Fibroblast of skin of left quadriceps (primary cell): ENCODE data around the gene MAB21L3.

Experiments used
- DNase-seq, 2 experiments: peaks; one replicate each; pipeline ENCODE4 v3.0.0-alpha.2; 2013; ENCODE audit warnings: low read depth in 2 of 2

The MAB21L3 gene

GRCh38 chr1:116110567-116111523, at the start of gene MAB21L3:
MAB21L3 (plus strand) TSS chr1:116111399; CDS start chr1:116112616, 1,217 bp downstream.
- DNase-seq, result no peak

GRCh38 chr1:116062201-116062600, 49.0 kb upstream of the MAB21L3 start:
- DNase-seq, result no peak

- DNase-seq, result peak; percentile 37 to 42
Measured at GRCh38 chr1:116064616-116065015, 46.6 kb upstream of the MAB21L3 start.

- peak; percentile 86 to 88 for DNase-seq
Measured at GRCh38 chr1:116066868-116067565, 44.2 kb upstream of the MAB21L3 start.

GRCh38 chr1:116067566-116067890, 43.7 kb upstream of the MAB21L3 start:
- DNase-seq, result peak; percentile 89 to 91

- DNase-seq, result no peak
Measured at GRCh38 chr1:116075575-116075974, 35.6 kb upstream of the MAB21L3 start.

- DNase-seq, result peak; percentile 9 to 12
Measured at GRCh38 chr1:116075990-116076389, 35.2 kb upstream of the MAB21L3 start.

GRCh38 chr1:116076831-116077230, 34.4 kb upstream of the MAB21L3 start:
- no peak for DNase-seq

GRCh38 chr1:116078699-116079223, 32.4 kb upstream of the MAB21L3 start:
- no peak for DNase-seq

- no peak for DNase-seq
Measured at GRCh38 chr1:116087628-116088027, 23.6 kb upstream of the MAB21L3 start.

- DNase-seq, result no peak
Measured at GRCh38 chr1:116089870-116090269, 21.3 kb upstream of the MAB21L3 start.

GRCh38 chr1:116091083-116091482, 20.1 kb upstream of the MAB21L3 start:
- DNase-seq, result no peak

- no peak for DNase-seq
Measured at GRCh38 chr1:116092752-116093489, 18.3 kb upstream of the MAB21L3 start.

GRCh38 chr1:116095027-116095426, 16.2 kb upstream of the MAB21L3 start:
- no peak for DNase-seq

GRCh38 chr1:116096013-116096618, 15.1 kb upstream of the MAB21L3 start:
- no peak for DNase-seq

- DNase-seq, result no peak
Measured at GRCh38 chr1:116097626-116098025, 13.6 kb upstream of the MAB21L3 start.

GRCh38 chr1:116099379-116099778, 11.8 kb upstream of the MAB21L3 start:
- no peak for DNase-seq

- no peak for DNase-seq
Measured at GRCh38 chr1:116099919-116100318, 11.3 kb upstream of the MAB21L3 start.

- no peak for DNase-seq
Measured at GRCh38 chr1:116104667-116105066, 6.5 kb upstream of the MAB21L3 start.

GRCh38 chr1:116105996-116106395, 5.2 kb upstream of the MAB21L3 start:
- DNase-seq, result no peak

- no peak for DNase-seq
Measured at GRCh38 chr1:116106646-116107045, 4.6 kb upstream of the MAB21L3 start.

- DNase-seq, result peak in 1 of 2 experiments; percentile 4
Measured at GRCh38 chr1:116107371-116107770, 3.8 kb upstream of the MAB21L3 start.
